Colonic mucosa (tissue), 4 donors: ENCODE results near the gene ZNF280B. TPM values are rescaled to one million over a fixed set of nuclear protein-coding genes. Genes with fewer than 3 reads are reported as not detected.

Experiments used
- DNase-seq: peaks from one replicate; pipeline ENCODE4 v3.0.0-alpha.2; 2020
- H3K27ac ChIP-seq: fragments of 200-600 bp; one replicate; pipeline ENCODE4 v1.8.0; 2021
- H3K27me3 ChIP-seq: fragments of 200-600 bp; one replicate; pipeline ENCODE4 v1.8.0; 2021
- H3K36me3 ChIP-seq: fragments of 200-600 bp; one replicate; pipeline ENCODE4 v1.8.0; 2021
- H3K4me1 ChIP-seq: fragments of 200-600 bp; one replicate; pipeline ENCODE4 v1.8.0; 2021; ENCODE audit warnings: mild to moderate bottlenecking
- H3K4me3 ChIP-seq: fragments of 200-600 bp; one replicate; pipeline ENCODE4 v1.8.0; 2021
- H3K9ac ChIP-seq, 2 donors: one replicate each; pipeline ENCODE4 v1.7.0; 2013; ENCODE audit warnings: control low read depth in 2 of 2, low read depth in 2 of 2, low read length in 2 of 2
- H3K9me3 ChIP-seq: fragments of 200-600 bp; one replicate; pipeline ENCODE4 v1.8.0; 2021
- intact Hi-C: fragments of 100-400 bp; cut with DNase I; formaldehyde crosslinking; loops from one replicate; pipeline ENCODE4 v1.14.1; 2022
- total RNA-seq, 2 donors: library from RNA; stranded (reverse); fragmentation: NEBNext Ultra II Directional in 1 of 2; extraction: Animal tissue kit (Norgen Biotek cat#: 25700) in 1 of 2; gene quantifications; one replicate each; pipeline ENCODE4 v1.2.1, GENCODE V29; 2021
- TF ChIP-seq, protein P1 (sequence below): fragments of 200-600 bp; IDR thresholded peaks from one replicate; pipeline ENCODE4 v1.8.0; 2022; ENCODE audit warnings: antibody characterized with exemption, mild to moderate bottlenecking
- donor health status: healthy.
- donor health status: DM: no; HTN: no; CAD: no.
- donor health status: DM: no; HTN: no; CAD: no.

The ZNF280B gene
- total RNA-seq, 2 donors from 2014 or later, result 0.96 to 1.1 TPM

DNA sequence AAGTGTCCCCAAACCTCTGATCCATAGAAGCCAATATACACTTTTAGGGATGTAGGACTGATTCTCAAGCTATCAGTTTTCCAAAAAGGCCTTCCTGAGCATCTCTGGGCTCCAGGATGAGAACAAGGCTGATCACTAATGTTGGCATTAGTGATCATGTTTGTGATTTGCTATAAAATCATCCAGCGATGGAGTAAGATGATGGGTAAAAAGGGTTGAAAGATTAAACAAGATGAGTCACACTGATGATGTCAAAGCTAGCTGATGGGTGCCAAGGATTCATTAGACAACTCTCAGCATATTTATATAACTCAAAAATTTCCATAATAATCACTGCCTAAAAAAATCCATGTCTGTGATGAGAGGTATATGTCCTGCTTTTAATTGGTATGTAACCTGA is 42.8 kb downstream of the ZNF280B start:
- no peak for DNase-seq
- intact Hi-C loops, result loop anchor here (10.0 kb wide), 2 partner anchors 279 to 489 kb away; no protein-coding TSS in a partner anchor
- no peaks in the 10 kb centered on the region for H3K27me3 ChIP-seq
- TF ChIP-seq, protein P1, sequence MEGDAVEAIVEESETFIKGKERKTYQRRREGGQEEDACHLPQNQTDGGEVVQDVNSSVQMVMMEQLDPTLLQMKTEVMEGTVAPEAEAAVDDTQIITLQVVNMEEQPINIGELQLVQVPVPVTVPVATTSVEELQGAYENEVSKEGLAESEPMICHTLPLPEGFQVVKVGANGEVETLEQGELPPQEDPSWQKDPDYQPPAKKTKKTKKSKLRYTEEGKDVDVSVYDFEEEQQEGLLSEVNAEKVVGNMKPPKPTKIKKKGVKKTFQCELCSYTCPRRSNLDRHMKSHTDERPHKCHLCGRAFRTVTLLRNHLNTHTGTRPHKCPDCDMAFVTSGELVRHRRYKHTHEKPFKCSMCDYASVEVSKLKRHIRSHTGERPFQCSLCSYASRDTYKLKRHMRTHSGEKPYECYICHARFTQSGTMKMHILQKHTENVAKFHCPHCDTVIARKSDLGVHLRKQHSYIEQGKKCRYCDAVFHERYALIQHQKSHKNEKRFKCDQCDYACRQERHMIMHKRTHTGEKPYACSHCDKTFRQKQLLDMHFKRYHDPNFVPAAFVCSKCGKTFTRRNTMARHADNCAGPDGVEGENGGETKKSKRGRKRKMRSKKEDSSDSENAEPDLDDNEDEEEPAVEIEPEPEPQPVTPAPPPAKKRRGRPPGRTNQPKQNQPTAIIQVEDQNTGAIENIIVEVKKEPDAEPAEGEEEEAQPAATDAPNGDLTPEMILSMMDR, result no peak
- no peak overlapping the region for H3K9ac ChIP-seq
- no peaks in the 10 kb centered on the region for H3K4me1 ChIP-seq
- no peaks in the 10 kb centered on the region for H3K9me3 ChIP-seq
- no peak overlapping the region for H3K27ac ChIP-seq
- H3K4me3 ChIP-seq, result no peak overlapping the region
- no peaks in the 10 kb centered on the region for H3K36me3 ChIP-seq

DNA sequence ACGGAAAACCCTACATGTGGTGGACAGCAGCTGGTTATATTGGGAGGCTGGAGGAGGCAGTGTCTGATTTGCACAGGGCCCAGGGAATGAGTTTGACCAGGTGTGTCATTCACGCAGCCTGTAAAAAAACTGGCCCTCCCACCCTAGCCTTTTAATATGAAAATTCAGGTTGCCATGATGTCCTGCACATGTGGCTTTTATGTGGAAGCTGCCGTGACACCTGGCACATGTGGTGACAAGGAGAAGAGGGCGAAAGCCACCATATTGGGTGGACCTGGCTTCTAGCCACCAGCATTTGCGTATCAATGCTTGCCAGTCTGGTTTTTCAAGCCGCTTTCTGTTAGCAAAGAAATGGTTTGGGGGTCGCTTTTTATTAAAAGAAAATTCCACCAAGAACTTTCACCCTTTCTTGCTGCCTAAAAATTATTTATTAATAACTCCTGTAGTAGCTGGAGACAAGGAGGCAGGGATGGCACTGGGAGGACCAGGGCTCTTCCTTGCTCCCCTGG is 43.4 kb downstream of the ZNF280B start:
- intact Hi-C loops, result loop anchor here (10.0 kb wide), 2 partner anchors 280 to 490 kb away; no protein-coding TSS in a partner anchor
- no peak overlapping the region for H3K9ac ChIP-seq
- no peak overlapping the region for H3K27ac ChIP-seq
- H3K27me3 ChIP-seq, result no peaks in the 10 kb centered on the region
- H3K9me3 ChIP-seq, result no peaks in the 10 kb centered on the region
- DNase-seq, result no peak
- TF ChIP-seq, protein P1, result no peak
- no peaks in the 10 kb centered on the region for H3K36me3 ChIP-seq
- no peaks in the 10 kb centered on the region for H3K4me1 ChIP-seq
- no peak overlapping the region for H3K4me3 ChIP-seq

DNA sequence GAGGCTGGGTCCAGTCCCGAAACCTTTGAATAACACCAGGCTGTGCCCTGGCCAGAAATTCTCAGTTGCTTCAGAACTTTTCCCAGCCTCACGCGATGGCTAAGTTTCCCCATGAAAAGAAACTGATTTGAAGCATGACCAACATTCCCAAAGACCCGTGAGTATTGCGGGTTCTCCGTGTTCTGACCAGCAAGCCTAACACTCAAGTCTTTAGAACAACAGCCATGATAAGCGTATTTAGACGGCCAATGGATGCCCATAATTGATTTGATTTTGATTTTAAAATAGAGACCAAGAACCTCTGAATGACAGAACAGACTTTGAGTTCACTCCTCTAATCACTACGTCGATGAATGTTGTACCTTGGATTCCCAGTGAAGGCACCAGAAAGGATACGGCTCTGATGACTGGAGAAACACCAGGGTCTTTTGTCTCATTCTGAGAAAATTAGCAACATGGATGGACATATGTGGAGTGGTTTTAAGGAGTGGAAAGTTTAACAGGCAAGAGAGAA is 43.9 kb downstream of the ZNF280B start:
- H3K27me3 ChIP-seq, result no peaks in the 10 kb centered on the region
- H3K9ac ChIP-seq, result no peak overlapping the region
- no peak overlapping the region for H3K27ac ChIP-seq
- no peak for DNase-seq
- intact Hi-C loops, result loop anchor here (10.0 kb wide), 2 partner anchors 280 to 490 kb away; no protein-coding TSS in a partner anchor
- H3K36me3 ChIP-seq, result no peaks in the 10 kb centered on the region
- no peaks in the 10 kb centered on the region for H3K4me1 ChIP-seq
- H3K9me3 ChIP-seq, result no peaks in the 10 kb centered on the region
- TF ChIP-seq, protein P1, result no peak
- H3K4me3 ChIP-seq, result no peak overlapping the region

DNA sequence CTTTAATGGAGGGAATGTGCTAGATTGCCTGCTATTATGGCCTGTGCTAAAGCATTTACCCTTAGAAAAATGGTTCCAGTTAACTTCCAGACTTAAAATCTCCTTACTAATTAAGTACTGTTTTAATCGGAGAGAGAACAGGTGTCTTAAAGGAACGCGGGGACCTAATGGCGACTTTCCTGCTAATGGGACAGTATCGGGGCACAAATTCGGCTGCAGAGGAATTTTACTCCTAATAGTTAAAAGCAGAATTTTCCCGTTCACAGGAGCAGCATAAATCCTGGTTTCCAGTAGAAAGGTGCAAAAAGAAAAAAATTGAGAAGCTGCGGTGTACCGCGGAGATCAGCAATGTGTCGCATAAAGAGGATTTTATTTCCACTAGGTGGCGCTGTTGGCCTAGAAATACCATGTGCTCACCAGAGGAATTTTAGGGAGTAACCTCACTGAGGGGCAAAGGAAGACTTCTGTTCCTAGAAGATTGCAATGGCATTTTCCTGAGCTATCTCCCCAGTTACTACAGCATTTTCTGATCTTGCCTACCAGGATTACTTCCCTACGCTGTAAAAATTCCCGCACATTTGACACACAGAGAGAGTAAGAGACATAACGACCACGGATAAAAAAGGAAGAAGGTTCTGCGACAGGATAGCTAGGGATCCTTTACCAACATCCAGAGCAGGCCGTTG is 44.5 kb downstream of the ZNF280B start:
- Histone ChIP-seq H3K9ac (no peak overlapping the region), H3K4me1 (no peaks in the 10 kb centered on the region), H3K9me3 (no peaks in the 10 kb centered on the region), H3K27ac (no peak overlapping the region), H3K27me3 (no peaks in the 10 kb centered on the region), H3K36me3 (no peaks in the 10 kb centered on the region), H3K4me3 (no peak overlapping the region)
- DNase-seq, result peak; percentile 64
- intact Hi-C loops, result loop anchor here (10.0 kb wide), 2 partner anchors 281 to 491 kb away; no protein-coding TSS in a partner anchor
- TF ChIP-seq, protein P1, result peak; percentile 72

DNA sequence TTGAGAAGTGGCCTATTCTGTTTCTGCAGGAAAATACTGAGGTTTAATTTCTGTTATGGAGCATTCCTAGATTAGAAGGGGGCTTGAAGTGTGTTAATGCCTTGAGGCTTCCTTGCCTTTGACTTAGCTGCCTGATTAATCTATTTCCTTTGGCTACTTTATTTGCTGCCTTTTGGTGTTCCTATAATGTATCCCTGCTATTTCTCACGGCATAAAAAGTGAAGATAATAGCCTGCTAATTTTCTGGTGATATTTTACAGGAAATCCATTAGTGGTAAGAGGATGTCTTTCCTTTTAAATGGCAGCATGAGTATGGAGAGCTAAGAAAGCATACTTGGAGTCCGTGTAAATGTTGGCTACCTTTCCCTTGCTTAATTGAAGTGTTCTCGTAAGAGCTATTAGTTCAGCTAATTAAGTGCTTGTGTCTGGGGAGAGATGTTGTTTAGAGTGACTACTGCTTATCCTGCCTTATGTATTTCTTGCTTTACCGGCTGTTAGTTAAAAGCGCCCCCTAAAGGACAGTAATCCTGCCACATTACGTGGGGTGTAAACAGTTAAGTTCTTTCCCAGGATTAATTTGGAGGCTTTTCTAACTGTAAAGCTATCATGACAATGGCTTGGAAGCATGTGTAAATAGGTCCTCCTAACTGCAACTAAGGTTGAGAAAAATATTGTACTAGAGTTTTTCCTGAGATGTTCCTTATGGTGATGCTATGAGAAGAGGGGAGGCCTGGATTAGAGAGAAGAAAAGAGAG is 45.6 kb downstream of the ZNF280B start:
- H3K27me3 ChIP-seq, result no peaks in the 10 kb centered on the region
- H3K36me3 ChIP-seq, result no peaks in the 10 kb centered on the region
- no peaks in the 10 kb centered on the region for H3K9me3 ChIP-seq
- no peaks in the 10 kb centered on the region for H3K4me1 ChIP-seq
- H3K9ac ChIP-seq, result no peak overlapping the region
- TF ChIP-seq, protein P1, result no peak
- no peak overlapping the region for H3K4me3 ChIP-seq
- no peak overlapping the region for H3K27ac ChIP-seq
- no peak for DNase-seq
- intact Hi-C loops, result loop anchor here (10.0 kb wide), 2 partner anchors 282 to 492 kb away; no protein-coding TSS in a partner anchor
